AG04449 (cell line): ENCODE data around the gene SUPT20HL1.

Experiments used
- CTCF ChIA-PET: fragments of 350-600 bp; formaldehyde crosslinking; extraction: SDS; loops from one replicate; lab custom pipeline; 2021; ENCODE audit warnings: antibody characterized with exemption; lab: Yijun Ruan, JAX
- POLR2A ChIA-PET: fragments of 400-600, 350-600 bp; formaldehyde crosslinking; extraction: SDS; loops from one replicate; lab custom pipeline; 2020; ENCODE audit warnings: antibody characterized with exemption, inconsistent platforms; lab: Yijun Ruan, JAX
- DNase-seq: peaks from one replicate; pipeline ENCODE4 v3.0.0-alpha.2; 2010; ENCODE audit warnings: low read depth, low spot score
- H3K4me3 ChIP-seq: 2 replicates; pipeline ENCODE4 v1.5.1; 2011; ENCODE audit warnings: low read depth, mild to moderate bottlenecking, control low read depth, low read length
- CTCF ChIP-seq: IDR thresholded peaks from one replicate; pipeline ENCODE4 v1.5.1; 2011; ENCODE audit warnings: mild to moderate bottlenecking, moderate library complexity, low read length, control low read depth, inconsistent platforms; ENCODE audit not compliant: insufficient read depth; ENCODE audit errors: missing control alignments

The SUPT20HL1 gene

GRCh38 chrX:24399550-24399949 lies 39.1 kb downstream of the SUPT20HL1 start:
- ChIA-PET POLR2A (no interaction called here), CTCF (interaction anchor here (1.6 kb wide), 1 partner anchor 162 kb away, joined by 4 read pairs; no protein-coding TSS in a partner anchor)
- no peak for DNase-seq
- H3K4me3 ChIP-seq, result no peak overlapping the region
- no peak for TF ChIP-seq CTCF

- ChIA-PET POLR2A (no interaction called here), CTCF (no interaction called here)
Observed at GRCh38 chrX:24405959-24406358, 45.5 kb downstream of the SUPT20HL1 start.

More at GRCh38 chrX:24405959-24406358, 45.5 kb downstream of the SUPT20HL1 start:
- DNase-seq, result no peak
- H3K4me3 ChIP-seq, result no peak overlapping the region
- no peak for TF ChIP-seq CTCF
